ENCODE data around the gene GNAI2. TPM values are rescaled to one million over a fixed set of nuclear protein-coding genes. Genes with fewer than 3 reads are reported as not detected.
A peak's percentile ranks its signal among the peaks of the same experiment; 100 is the strongest.

GNAI2 gene
- total RNA-seq, 1 experiment from 2014 or later = 62.0 TPM

GRCh38 chr3:50293079-50293801, 57.2 kb downstream of the GNAI2 start:
- peaks cover 7% of the 10 kb centered on the region for H3K36me3 ChIP-seq (ENCODE audit: control insufficient read depth, insufficient read depth, low read length)
- Mint-ChIP-seq H3K4me3 (ENCODE audit: unreplicated experiment) (peak overlapping the region; percentile 85), H3K36me3 (ENCODE audit: insufficient read depth, unreplicated experiment) (peaks cover 33% of the 10 kb centered on the region), H3K27me3 (ENCODE audit: insufficient read depth, unreplicated experiment) (no peaks in the 10 kb centered on the region), H3K9me3 (ENCODE audit: unreplicated experiment) (no peaks in the 10 kb centered on the region), H3K27ac (ENCODE audit: unreplicated experiment) (peak overlapping the region; percentile 98), H3K4me1 (ENCODE audit: low read depth, unreplicated experiment) (peaks cover 20% of the 10 kb centered on the region)
- ChIA-PET POLR2A (interaction anchor here (0.9 to 1.8 kb wide), 2 partner anchors 44 to 57 kb away, joined by 3 to 11 read pairs; partner anchors contain the start of genes CYB561D2 and NPRL2), CTCF (no interaction called here)
- no peaks in the 10 kb centered on the region for H3K27me3 ChIP-seq (replicated peaks; ENCODE audit: control insufficient read depth, insufficient read depth, low read length)
- H3K4me3 ChIP-seq (ENCODE audit: low read depth, low read length) = no peak overlapping the region
- DNase-seq = no peak
- H3K9me3 ChIP-seq = no peaks in the 10 kb centered on the region
- no peak for TF ChIP-seq CTCF (IDR thresholded peaks at IDR 0.05; ENCODE audit: insufficient read depth in 1 of 2, low read depth in 1 of 2, low read length in 1 of 2, severe bottlenecking in 1 of 2, unreplicated experiment in 1 of 2)
- no TSS peak for BruUV-seq (replicated peaks)
- H3K4me1 ChIP-seq = peaks cover 10% of the 10 kb centered on the region
- intact Hi-C loops (cut with micrococcal nuclease; ENCODE audit: unreplicated experiment) = no loop called here

GRCh38 chr3:50294089-50294488, 58.1 kb downstream of the GNAI2 start:
- no peaks in the 10 kb centered on the region for H3K9me3 Mint-ChIP-seq (ENCODE audit: unreplicated experiment)
- POLR2A ChIA-PET = no interaction called here
- CTCF ChIA-PET = no interaction called here

More at GRCh38 chr3:50294089-50294488, 58.1 kb downstream of the GNAI2 start:
- no peaks in the 10 kb centered on the region for H3K27me3 Mint-ChIP-seq (ENCODE audit: insufficient read depth, unreplicated experiment)
- no peak overlapping the region for H3K27ac Mint-ChIP-seq (ENCODE audit: unreplicated experiment)
- no peak overlapping the region for H3K4me3 Mint-ChIP-seq (ENCODE audit: unreplicated experiment)
- peaks cover 29% of the 10 kb centered on the region for H3K36me3 Mint-ChIP-seq (ENCODE audit: insufficient read depth, unreplicated experiment)
- Histone ChIP-seq H3K9me3 (no peaks in the 10 kb centered on the region), H3K4me3 (ENCODE audit: low read depth, low read length) (no peak overlapping the region), H3K27me3 (replicated peaks; ENCODE audit: control insufficient read depth, insufficient read depth, low read length) (no peaks in the 10 kb centered on the region), H3K4me1 (peaks cover 10% of the 10 kb centered on the region), H3K36me3 (ENCODE audit: control insufficient read depth, insufficient read depth, low read length) (peaks cover 5% of the 10 kb centered on the region; the same call in 1 of the 2 replicates)
- TF ChIP-seq CTCF (IDR thresholded peaks at IDR 0.05; ENCODE audit: insufficient read depth in 1 of 2, low read depth in 1 of 2, low read length in 1 of 2, severe bottlenecking in 1 of 2, unreplicated experiment in 1 of 2) = no peak
- peaks cover 22% of the 10 kb centered on the region for H3K4me1 Mint-ChIP-seq (ENCODE audit: low read depth, unreplicated experiment)
- DNase-seq = no peak
- intact Hi-C loops (cut with micrococcal nuclease; ENCODE audit: unreplicated experiment) = no loop called here
- BruUV-seq (replicated peaks) = no TSS peak
